Measurements from ENCODE around the gene DMRTB1.

Gene DMRTB1

GRCh38 chr1:53438427-53439336 is 20.5 kb upstream of the DMRTB1 start:
- no peak for DNase-seq

GRCh38 chr1:53439337-53440207 is 19.6 kb upstream of the DMRTB1 start:
- DNase-seq: no peak

- no peak for DNase-seq
Observed at GRCh38 chr1:53440633-53441032, 18.6 kb upstream of the DMRTB1 start.

GRCh38 chr1:53442299-53442698 is 16.9 kb upstream of the DMRTB1 start:
- DNase-seq: no peak

- no peak for DNase-seq
Observed at GRCh38 chr1:53446051-53446450, 13.1 kb upstream of the DMRTB1 start.

GRCh38 chr1:53447413-53447812 is 11.8 kb upstream of the DMRTB1 start:
- DNase-seq: no peak

GRCh38 chr1:53448241-53448841 is 10.9 kb upstream of the DMRTB1 start:
- no peak for DNase-seq

- DNase-seq: no peak
Observed at GRCh38 chr1:53449021-53449420, 10.2 kb upstream of the DMRTB1 start.

GRCh38 chr1:53449693-53450092 is 9.5 kb upstream of the DMRTB1 start:
- no peak for DNase-seq

GRCh38 chr1:53450225-53450624 is 9.0 kb upstream of the DMRTB1 start:
- DNase-seq: no peak

- DNase-seq: no peak
Observed at GRCh38 chr1:53454019-53454418, 5.2 kb upstream of the DMRTB1 start.

GRCh38 chr1:53455364-53455991 is 3.7 kb upstream of the DMRTB1 start:
- no peak for DNase-seq

- no peak for DNase-seq
Observed at GRCh38 chr1:53458634-53459033, 565 bp upstream of the DMRTB1 start.

- DNase-seq: no peak
Observed at GRCh38 chr1:53460211-53460634, 1.0 kb downstream of the DMRTB1 start.

GRCh38 chr1:53460666-53461322 is 1.6 kb downstream of the DMRTB1 start:
- no peak for DNase-seq

- no peak for DNase-seq
Observed at GRCh38 chr1:53461323-53462044, 2.3 kb downstream of the DMRTB1 start.

GRCh38 chr1:53462193-53462592 is 3.0 kb downstream of the DMRTB1 start:
- DNase-seq: no peak

- no peak for DNase-seq
Observed at GRCh38 chr1:53462769-53463501, 3.7 kb downstream of the DMRTB1 start.

- no peak for DNase-seq
Observed at GRCh38 chr1:53463961-53464899, 5.0 kb downstream of the DMRTB1 start.
